ENCODE measurements around the gene KRT3.

DNA sequence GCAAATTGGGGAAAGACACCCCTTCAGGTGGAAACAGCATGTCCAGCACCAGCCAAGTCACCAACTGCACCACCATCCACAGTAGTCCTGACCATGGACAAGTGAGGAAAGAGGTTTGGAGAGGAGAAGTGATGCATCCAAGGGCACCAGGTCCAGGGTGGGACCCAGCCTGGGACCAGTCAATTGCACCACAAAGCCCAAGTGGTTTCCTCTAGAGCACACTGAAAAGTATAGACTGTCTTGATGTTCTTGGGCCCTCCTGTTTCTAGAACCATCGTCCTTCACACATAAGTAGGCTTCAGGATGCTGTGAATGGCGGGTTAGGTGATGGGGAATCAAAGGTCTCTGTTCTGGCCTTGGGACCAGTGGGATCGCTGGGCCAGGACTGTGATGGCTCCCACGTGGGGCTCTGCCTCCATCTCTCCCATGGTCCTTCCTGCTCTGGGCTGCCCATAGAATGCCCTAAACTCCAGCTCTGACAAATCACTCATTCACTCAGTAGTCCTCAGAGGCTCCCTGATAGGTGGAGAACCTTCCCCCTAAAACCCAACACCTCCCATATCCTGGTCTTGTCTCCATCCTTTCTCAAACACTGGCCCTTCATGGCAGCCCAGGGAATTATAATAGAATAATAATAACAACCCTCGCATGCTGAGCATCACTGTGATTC lies 29.0 kb upstream of the KRT3 start:
- no peak for TF ChIP-seq ZNF274 (IDR thresholded peaks at IDR 0.05; ENCODE audit: low read length)
- no peak for TF ChIP-seq ZNF274 (tag by site-specific recombination; IDR thresholded peaks at IDR 0.05; ENCODE audit: borderline replicate concordance)
- no peak for TF ChIP-seq ZNF174 (tag by site-specific recombination; IDR thresholded peaks at IDR 0.05)
- TF ChIP-seq CTCF (tag by site-specific recombination; IDR thresholded peaks at IDR 0.05), result no peak
- TF ChIP-seq OSR2 (tag by site-specific recombination; IDR thresholded peaks at IDR 0.05), result no peak
- no peak for TF ChIP-seq ZBTB21 (tag by site-specific recombination; IDR thresholded peaks at IDR 0.05)
- TF ChIP-seq IKZF3 (tag by site-specific recombination; IDR thresholded peaks at IDR 0.05), result no peak
- TF ChIP-seq MZF1 (tag by site-specific recombination; IDR thresholded peaks at IDR 0.05; ENCODE audit: borderline replicate concordance), result no peak
- TF ChIP-seq ZNF623 (tag by site-specific recombination; IDR thresholded peaks at IDR 0.05), result no peak
